Central memory CD4-positive, alpha-beta T cell (primary cell): ENCODE data around the gene PPM1E.
A peak's percentile ranks its signal among the peaks of the same experiment; 100 is the strongest.
"Not testable (repeated sequence)": the region's sequence is repeated elsewhere in the genome, so short reads cannot be mapped to it uniquely, and the experiment has no call there.

Source experiments
- DNase-seq: peaks from one replicate; pipeline ENCODE4 v3.0.0; 2022

PPM1E gene

GRCh38 chr17:58957725-58958073, 202.0 kb downstream of the PPM1E start:
- not testable (repeated sequence) for DNase-seq

GRCh38 chr17:58960068-58960467, 204.4 kb downstream of the PPM1E start:
- DNase-seq: no peak

- DNase-seq: no peak
Measured at GRCh38 chr17:58965221-58965620, 209.6 kb downstream of the PPM1E start.

GRCh38 chr17:58966208-58966607, 210.6 kb downstream of the PPM1E start:
- no peak for DNase-seq

GRCh38 chr17:58968426-58969061, 212.9 kb downstream of the PPM1E start:
- DNase-seq: peak; percentile 23

GRCh38 chr17:58969156-58969555, 213.5 kb downstream of the PPM1E start:
- no peak for DNase-seq

GRCh38 chr17:58969612-58970011, 214.0 kb downstream of the PPM1E start:
- DNase-seq: no peak

- no peak for DNase-seq
Measured at GRCh38 chr17:58970609-58971450, 215.2 kb downstream of the PPM1E start.

- no peak for DNase-seq
Measured at GRCh38 chr17:58974354-58974753, 218.7 kb downstream of the PPM1E start.

- no peak for DNase-seq
Measured at GRCh38 chr17:58976541-58976940, 220.9 kb downstream of the PPM1E start.

- no peak for DNase-seq
Measured at GRCh38 chr17:58980706-58981481, 225.2 kb downstream of the PPM1E start.

- DNase-seq: no peak
Measured at GRCh38 chr17:58982626-58983025, 227.0 kb downstream of the PPM1E start.

- DNase-seq: no peak
Measured at GRCh38 chr17:58985367-58985766, 229.7 kb downstream of the PPM1E start.

- DNase-seq: no peak
Measured at GRCh38 chr17:58985971-58986370, 230.3 kb downstream of the PPM1E start.

- no peak for DNase-seq
Measured at GRCh38 chr17:58989629-58990028, 234.0 kb downstream of the PPM1E start.

- no peak for DNase-seq
Measured at GRCh38 chr17:58991718-58992331, 236.2 kb downstream of the PPM1E start.

- DNase-seq: no peak
Measured at GRCh38 chr17:58993311-58993710, 237.7 kb downstream of the PPM1E start.

- no peak for DNase-seq
Measured at GRCh38 chr17:58995247-58995940, 239.7 kb downstream of the PPM1E start.

- DNase-seq: no peak
Measured at GRCh38 chr17:58996968-58997367, 241.3 kb downstream of the PPM1E start.

GRCh38 chr17:58997756-58998553, 242.3 kb downstream of the PPM1E start:
- DNase-seq: no peak

- DNase-seq: no peak
Measured at GRCh38 chr17:58998871-58999270, 243.2 kb downstream of the PPM1E start.

GRCh38 chr17:58999500-58999899, 243.8 kb downstream of the PPM1E start:
- DNase-seq: no peak
